HUES64 (cell line): Measurements from ENCODE around the gene FBXL22.
"Not testable (repeated sequence)": the region's sequence is repeated elsewhere in the genome, so short reads cannot be mapped to it uniquely, and the experiment has no call there.

Experiments used
- H3K27ac ChIP-seq: 2 replicates; pipeline ENCODE4 v1.7.0; 2013; ENCODE audit warnings: low read depth, low read length, inconsistent platforms
- H3K27me3 ChIP-seq: 2 replicates; pipeline ENCODE4 v1.6.1; 2013; ENCODE audit warnings: mild to moderate bottlenecking, low read length; ENCODE audit not compliant: insufficient read depth
- H3K36me3 ChIP-seq: 2 replicates; pipeline ENCODE4 v1.6.1; 2013; ENCODE audit warnings: mild to moderate bottlenecking, low read length; ENCODE audit not compliant: insufficient read depth
- H3K4me1 ChIP-seq: 2 replicates; pipeline ENCODE4 v1.6.1; 2013; ENCODE audit warnings: mild to moderate bottlenecking, low read length, moderate library complexity; ENCODE audit not compliant: insufficient read depth
- H3K4me3 ChIP-seq: 2 replicates; pipeline ENCODE4 v1.5.1; 2013; ENCODE audit warnings: mild to moderate bottlenecking, low read length, moderate library complexity
- H3K9ac ChIP-seq: 2 replicates; pipeline ENCODE4 v1.6.1; 2013; ENCODE audit warnings: mild to moderate bottlenecking, low read depth, low read length
- H3K9me3 ChIP-seq: 2 replicates; pipeline ENCODE4 v1.6.1; 2013; ENCODE audit warnings: low read depth, low read length; ENCODE audit not compliant: insufficient read depth
- WGBS: fragments of 150-250, 120-280 bp; methylation state at CpG from one replicate; pipeline ENCODE4 v1.1.7; 2013; ENCODE audit warnings: missing lambda C conversion rate; 5-methylcytosine and 5-hydroxymethylcytosine counted together

The FBXL22 gene

GRCh38 chr15:63611177-63611576 lies 14.0 kb downstream of the FBXL22 start:
- H3K27ac ChIP-seq: no peak overlapping the region
- no peaks in the 10 kb centered on the region for H3K4me1 ChIP-seq
- H3K36me3 ChIP-seq: peaks cover 40% of the 10 kb centered on the region
- no peaks in the 10 kb centered on the region for H3K27me3 ChIP-seq
- H3K9me3 ChIP-seq: no peaks in the 10 kb centered on the region
- H3K9ac ChIP-seq: no peak overlapping the region
- 91% methylated on average over 3 of the region's 3 CpGs for WGBS
- no peak overlapping the region for H3K4me3 ChIP-seq

- no peak overlapping the region for H3K4me3 ChIP-seq
- no peaks in the 10 kb centered on the region for H3K27me3 ChIP-seq
- no peaks in the 10 kb centered on the region for H3K9me3 ChIP-seq
- H3K4me1 ChIP-seq: no peaks in the 10 kb centered on the region
- H3K27ac ChIP-seq: no peak overlapping the region
- H3K36me3 ChIP-seq: peaks cover 45% of the 10 kb centered on the region
- 94% methylated on average over 15 of the region's 15 CpGs for WGBS
- H3K9ac ChIP-seq: no peak overlapping the region
Measured at GRCh38 chr15:63612300-63612699, 15.1 kb downstream of the FBXL22 start.

DNA sequence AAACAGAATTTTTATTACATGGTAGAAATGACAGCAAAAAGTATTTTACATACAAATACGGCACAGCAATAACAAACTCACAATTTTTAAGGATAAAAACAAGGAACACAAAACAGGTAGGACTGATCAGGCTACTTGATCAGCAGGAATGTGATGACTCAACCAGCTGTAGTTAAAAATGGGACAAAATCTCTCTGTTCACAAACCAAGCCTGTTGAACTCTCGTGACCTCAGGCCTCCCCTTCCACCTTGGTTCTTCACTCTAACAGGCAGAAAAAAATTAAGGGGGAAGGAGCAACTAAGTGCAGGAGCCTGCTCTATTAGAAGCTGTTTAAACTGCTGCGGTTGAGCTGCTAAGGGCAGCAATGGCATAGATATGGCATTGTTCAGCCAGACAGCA lies 18.7 kb downstream of the FBXL22 start:
- Histone ChIP-seq H3K4me1 (no peaks in the 10 kb centered on the region), H3K27me3 (no peaks in the 10 kb centered on the region), H3K4me3 (no peak overlapping the region), H3K9ac (no peak overlapping the region), H3K27ac (no peak overlapping the region), H3K9me3 (no peaks in the 10 kb centered on the region), H3K36me3 (peaks cover 24% of the 10 kb centered on the region)
- 95% methylated on average over 3 of the region's 3 CpGs for WGBS

DNA sequence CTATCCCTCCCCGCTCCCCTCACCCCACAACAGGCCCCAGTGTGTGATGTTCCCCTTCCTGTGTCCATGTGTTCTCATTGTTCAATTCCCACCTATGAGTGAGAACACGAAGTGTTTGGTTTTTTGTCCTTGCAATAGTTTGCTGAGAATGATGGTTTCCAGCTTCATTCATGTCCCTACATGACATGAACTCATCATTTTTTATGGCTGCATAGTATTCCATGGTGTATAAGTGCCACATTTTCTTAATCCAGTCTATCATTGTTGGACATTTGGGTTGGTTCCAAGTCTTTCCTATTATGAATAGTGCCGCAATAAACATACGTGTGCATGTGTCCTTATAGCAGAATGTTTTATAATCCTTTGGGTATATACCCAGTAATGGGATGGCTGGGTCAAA lies 20.0 kb downstream of the FBXL22 start:
- H3K27me3 ChIP-seq, H3K9ac ChIP-seq, H3K27ac ChIP-seq, H3K4me3 ChIP-seq, H3K4me1 ChIP-seq, H3K9me3 ChIP-seq: not testable (repeated sequence)
- WGBS: 97% methylated on average over 4 of the region's 4 CpGs
- peaks cover 26% of the 10 kb centered on the region for H3K36me3 ChIP-seq

DNA sequence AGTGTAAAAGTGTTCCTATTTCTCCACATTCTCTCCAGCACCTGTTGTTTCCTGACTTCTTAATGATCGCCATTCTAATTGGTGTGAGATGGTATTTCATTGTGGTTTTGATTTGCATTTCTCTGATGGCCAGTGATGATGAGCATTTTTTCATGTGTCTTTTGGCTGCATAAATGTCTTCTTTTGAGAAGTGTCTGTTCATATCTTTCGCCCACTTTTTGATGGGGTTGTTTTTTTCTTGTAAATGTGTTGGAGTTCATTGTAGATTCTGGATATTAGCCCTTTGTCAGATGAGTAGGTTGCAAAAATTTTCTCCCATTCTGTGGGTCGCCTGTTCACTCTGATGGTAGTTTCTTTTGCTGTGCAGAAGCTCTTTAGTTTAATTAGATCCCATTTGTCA lies 20.4 kb downstream of the FBXL22 start:
- H3K4me1 ChIP-seq, H3K9ac ChIP-seq, H3K4me3 ChIP-seq, H3K9me3 ChIP-seq, H3K27ac ChIP-seq, H3K27me3 ChIP-seq: not testable (repeated sequence)
- WGBS: no CpG with 5 or more reads among the region's 3 CpGs
- H3K36me3 ChIP-seq: peaks cover 29% of the 10 kb centered on the region

DNA sequence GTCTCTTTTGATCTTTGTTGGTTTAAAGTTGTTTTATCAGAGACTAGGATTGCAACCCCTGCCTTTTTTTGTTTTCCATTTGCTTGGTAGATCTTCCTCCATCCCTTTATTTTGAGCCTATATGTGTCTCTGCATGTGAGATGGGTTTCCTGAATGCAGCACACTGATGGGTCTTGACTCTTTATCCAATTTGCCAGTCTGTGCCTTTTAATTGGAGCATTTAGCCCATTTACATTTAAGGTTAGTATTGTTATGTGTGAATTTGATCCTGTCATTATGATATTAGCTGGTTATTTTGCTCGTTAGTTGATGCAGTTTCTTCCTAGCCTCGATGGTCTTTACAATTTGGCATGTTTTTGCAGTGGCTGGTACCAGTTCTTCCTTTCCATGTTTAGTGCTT lies 23.6 kb downstream of the FBXL22 start:
- not testable (repeated sequence) for H3K27ac ChIP-seq, H3K27me3 ChIP-seq, H3K9me3 ChIP-seq, H3K4me3 ChIP-seq, H3K4me1 ChIP-seq, H3K9ac ChIP-seq
- peaks cover 42% of the 10 kb centered on the region for H3K36me3 ChIP-seq
- no CpG with 5 or more reads among the region's 2 CpGs for WGBS

DNA sequence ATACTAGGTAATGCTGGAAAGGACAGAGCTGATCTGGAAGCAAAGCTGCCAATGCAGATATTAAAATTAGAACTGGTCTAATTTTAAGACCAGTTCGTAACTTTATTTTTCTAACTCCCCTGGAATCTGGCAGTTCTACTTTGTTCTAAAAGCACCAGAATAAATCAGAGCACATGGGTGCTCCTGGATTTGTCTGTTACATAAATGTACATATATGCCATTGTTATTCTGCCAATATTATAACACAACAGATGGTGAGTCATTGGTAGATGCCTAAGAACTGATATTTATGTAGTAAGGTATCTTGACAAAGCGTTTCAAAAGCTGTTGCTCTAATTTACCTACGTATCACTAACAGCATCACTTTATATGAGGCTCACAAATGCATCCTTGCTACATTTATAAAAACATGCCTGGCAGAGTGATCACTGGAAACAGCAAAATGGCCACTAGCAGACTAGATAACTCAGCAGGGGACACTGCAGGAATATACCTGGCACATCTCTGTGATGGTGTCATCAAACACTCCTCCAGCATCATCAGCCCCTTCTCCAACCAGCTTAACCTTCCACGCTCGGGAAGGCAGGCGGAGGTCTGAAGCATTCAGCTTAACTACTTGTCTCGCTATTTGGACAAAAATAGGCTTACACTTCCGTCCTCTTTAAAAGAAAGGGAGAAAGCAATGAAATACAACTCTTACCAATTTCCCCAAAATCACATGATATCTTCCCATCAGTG lies 26.2 kb downstream of the FBXL22 start:
- Histone ChIP-seq H3K36me3 (peaks cover 57% of the 10 kb centered on the region), H3K9me3 (no peaks in the 10 kb centered on the region), H3K27me3 (no peaks in the 10 kb centered on the region), H3K4me1 (no peaks in the 10 kb centered on the region), H3K4me3 (no peak overlapping the region), H3K9ac (no peak overlapping the region), H3K27ac (no peak overlapping the region)
- WGBS: 98% methylated on average over 8 of the region's 8 CpGs

GRCh38 chr15:63626955-63627354 lies 29.8 kb downstream of the FBXL22 start:
- no peaks in the 10 kb centered on the region for H3K4me1 ChIP-seq
- H3K9me3 ChIP-seq: no peaks in the 10 kb centered on the region
- H3K4me3 ChIP-seq: no peak overlapping the region
- H3K27me3 ChIP-seq: no peaks in the 10 kb centered on the region
- no peak overlapping the region for H3K27ac ChIP-seq
- no peak overlapping the region for H3K9ac ChIP-seq
- WGBS: 100% methylated on average over 1 of the region's 1 CpG
- H3K36me3 ChIP-seq: peaks cover 81% of the 10 kb centered on the region

GRCh38 chr15:63628123-63628822 lies 31.1 kb downstream of the FBXL22 start:
- no peak overlapping the region for H3K9ac ChIP-seq
- no peak overlapping the region for H3K27ac ChIP-seq
- H3K9me3 ChIP-seq: no peaks in the 10 kb centered on the region
- no peaks in the 10 kb centered on the region for H3K4me1 ChIP-seq
- H3K4me3 ChIP-seq: no peak overlapping the region
- 94% methylated on average over 13 of the region's 13 CpGs for WGBS
- H3K27me3 ChIP-seq: no peaks in the 10 kb centered on the region
- H3K36me3 ChIP-seq: peaks cover 81% of the 10 kb centered on the region

- H3K27me3 ChIP-seq: no peaks in the 10 kb centered on the region
- H3K27ac ChIP-seq: no peak overlapping the region
- no peaks in the 10 kb centered on the region for H3K4me1 ChIP-seq
- H3K36me3 ChIP-seq: peaks cover 82% of the 10 kb centered on the region
- no peak overlapping the region for H3K4me3 ChIP-seq
- H3K9ac ChIP-seq: no peak overlapping the region
- 98% methylated on average over 7 of the region's 7 CpGs for WGBS
- no peaks in the 10 kb centered on the region for H3K9me3 ChIP-seq
Measured at GRCh38 chr15:63630036-63630751, 33.0 kb downstream of the FBXL22 start.

DNA sequence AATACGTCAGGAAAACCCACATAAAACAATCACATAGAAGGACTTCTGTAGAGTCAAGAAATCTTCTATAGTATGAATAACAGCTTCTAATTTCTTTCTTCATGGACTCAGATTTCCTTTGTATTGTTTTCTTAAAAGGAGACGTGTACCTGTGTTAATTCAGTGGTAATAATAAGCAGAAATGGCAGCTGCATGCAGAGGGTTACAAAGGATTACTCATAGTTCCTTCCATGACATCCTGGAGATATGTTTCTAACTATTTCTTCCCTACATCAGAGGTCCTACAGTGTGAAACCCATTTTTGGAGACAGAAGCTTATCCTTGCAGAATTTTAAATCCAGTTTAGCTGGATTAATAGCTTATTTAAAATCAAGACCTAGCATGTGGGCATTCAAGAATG lies 36.1 kb downstream of the FBXL22 start:
- WGBS: 80% methylated on average over 1 of the region's 2 CpGs
- Histone ChIP-seq H3K27me3 (no peaks in the 10 kb centered on the region), H3K4me3 (no peak overlapping the region), H3K4me1 (no peaks in the 10 kb centered on the region), H3K9me3 (no peaks in the 10 kb centered on the region), H3K9ac (no peak overlapping the region), H3K27ac (no peak overlapping the region), H3K36me3 (peaks cover 73% of the 10 kb centered on the region)
